Measurements from ENCODE around the gene TTYH3.

DNA sequence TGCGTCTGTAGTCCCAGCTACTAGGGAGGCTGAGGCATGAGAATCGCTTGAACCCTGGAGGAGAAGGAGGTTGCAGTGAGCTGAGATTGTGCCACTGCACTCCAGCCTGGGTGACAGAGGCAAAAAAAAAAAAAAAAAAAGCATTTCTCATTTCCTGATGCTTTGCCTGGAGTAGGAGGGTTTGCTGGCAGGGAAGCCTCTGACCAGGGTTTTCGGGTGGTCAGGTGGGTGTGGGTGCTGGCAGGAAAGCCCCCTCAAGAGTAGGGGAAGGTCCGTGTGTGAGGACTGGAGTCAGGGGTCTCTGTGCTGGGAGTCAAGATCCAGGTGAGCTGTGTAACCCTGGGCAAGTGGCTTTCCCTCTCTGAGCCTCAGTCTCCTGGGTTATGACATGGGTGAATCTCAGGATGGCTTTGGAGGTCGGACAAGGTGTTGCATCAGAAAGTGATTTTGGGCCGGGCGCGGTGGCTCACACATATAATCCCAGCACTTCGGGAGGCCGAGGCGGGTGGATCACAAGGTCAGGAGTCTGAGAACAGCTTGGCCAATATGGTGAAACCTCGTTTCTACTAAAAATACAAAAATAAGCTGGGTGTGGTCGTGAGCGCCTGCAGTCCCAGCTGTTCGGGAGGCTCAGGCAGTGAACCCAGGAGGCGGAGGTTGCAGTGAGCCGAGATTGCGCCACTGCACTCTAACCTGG, 59.4 kb downstream of the TTYH3 start:
- TF ChIP-seq POLR2A (IDR thresholded peaks at IDR 0.05; ENCODE audit: low read length), result no peak
- no peak for TF ChIP-seq GATA1 (IDR thresholded peaks at IDR 0.05; ENCODE audit: low read depth, low read length)

Measured in erythroblast (primary cell).